ENCODE results near the gene IFNA4. TPM values are rescaled to one million over a fixed set of nuclear protein-coding genes. Genes with fewer than 3 reads are reported as not detected.
"Not testable (repeated sequence)": the region's sequence is repeated elsewhere in the genome, so short reads cannot be mapped to it uniquely, and the experiment has no call there.

Gene IFNA4
- not detected in 2 replicates for total RNA-seq (2021; fragmentation: NEBNext Ultra II Directional; extraction: Animal tissue kit (Norgen Biotek cat#: 25700))
- polyA plus RNA-seq (2011; rRNA removed) = not detected in 2 replicates
- polyA plus RNA-seq (2011; cell fraction: cytosol; rRNA removed) = not detected
- not detected for polyA plus RNA-seq (2011; cell fraction: nucleus; rRNA removed)
- not detected in 4 replicates for polyA plus RNA-seq (2012, experiment 1 of 2)
- polyA plus RNA-seq (2012, experiment 2 of 2) = not detected
- not detected for polyA plus RNA-seq (2013, experiment 1 of 2)
- not detected for polyA plus RNA-seq (2013, experiment 2 of 2)
- not detected in 2 replicates for polyA minus RNA-seq (2011; rRNA and poly(A)+ RNA removed)
- not detected for polyA minus RNA-seq (2011; cell fraction: cytosol; rRNA and poly(A)+ RNA removed)
- not detected for polyA minus RNA-seq (2011; cell fraction: nucleus; rRNA and poly(A)+ RNA removed)
- long read RNA-seq, experiment 1 = 0 reads
- long read RNA-seq, experiment 2 = 0 reads

- H3K27ac ChIP-seq (ENCODE audit: low read depth, low read length); H3K4me1 ChIP-seq (replicated peaks in 1 of 4; ENCODE audit: control insufficient read depth in 3 of 4, insufficient read depth in 4 of 4, low read length in 3 of 4); H4K20me1 ChIP-seq (replicated peaks in 1 of 2; ENCODE audit: control insufficient read depth in 1 of 2, insufficient read depth in 2 of 2, low read length in 2 of 2); H3K36me3 ChIP-seq (ENCODE audit: control insufficient read depth in 2 of 4, insufficient read depth in 4 of 4, low read length in 3 of 4); FAIRE-seq; H2AK5ac ChIP-seq (ENCODE audit: low read depth, low read length); H3K9me3 ChIP-seq (ENCODE audit: insufficient read depth in 2 of 2, low read depth in 1 of 2, low read length in 1 of 2); H3K18ac ChIP-seq (ENCODE audit: extremely low read depth, low read length); H3K4me3 ChIP-seq (ENCODE audit: extremely low read depth in 1 of 4, insufficient read depth in 2 of 4, low read depth in 3 of 4, low read length in 4 of 4); H4K5ac ChIP-seq (ENCODE audit: insufficient read length, low read depth, low read length); H4K8ac ChIP-seq (ENCODE audit: extremely low read depth, insufficient read depth, low read length); H3K79me2 ChIP-seq (ENCODE audit: control insufficient read depth in 1 of 2, insufficient read depth in 2 of 2, low read length in 2 of 2); H4K91ac ChIP-seq (replicated peaks; ENCODE audit: insufficient read length, low read length); H2BK20ac ChIP-seq (ENCODE audit: low read length); H3K79me1 ChIP-seq (ENCODE audit: low read depth, low read length); H3K14ac ChIP-seq (ENCODE audit: insufficient read length); H2BK120ac ChIP-seq (replicated peaks; ENCODE audit: low read depth, low read length); H3K27me3 ChIP-seq (replicated peaks in 1 of 4; ENCODE audit: control insufficient read depth in 3 of 4, extremely low read depth in 1 of 4, insufficient read depth in 3 of 4, low read length in 3 of 4); H3K23me2 ChIP-seq (ENCODE audit: low read depth, low read length); H3K4me2 ChIP-seq (ENCODE audit: insufficient read depth in 1 of 2, low read depth in 2 of 2, low read length in 2 of 2); H2BK5ac ChIP-seq (ENCODE audit: low read depth, low read length); H3K23ac ChIP-seq (ENCODE audit: insufficient read length); POLR2A ChIA-PET (ENCODE audit: partially characterized antibody); H3K4ac ChIP-seq (replicated peaks; ENCODE audit: insufficient read length, low read depth, low read length); H2BK12ac ChIP-seq (ENCODE audit: low read depth, low read length); H3K9ac ChIP-seq (replicated peaks in 1 of 4; ENCODE audit: extremely low read depth in 1 of 4, low read depth in 3 of 4, low read length in 3 of 4); H2BK15ac ChIP-seq (ENCODE audit: low read length); H2AFZ ChIP-seq (ENCODE audit: low read length); H3K56ac ChIP-seq (replicated peaks; ENCODE audit: insufficient read length, low read depth, low read length); DNase-seq (ENCODE audit: low read depth in 1 of 2, low spot score in 2 of 2): not testable (repeated sequence)
- 81% methylated on average over 2 of the region's 3 CpGs; no CpG with 5 or more reads in 1 of the 2 experiments for WGBS, 2 experiments (ENCODE audit: extremely low coverage in 1 of 2, insufficient coverage in 1 of 2, insufficient read length in 1 of 2, insufficient replicate concordance in 2 of 2, low coverage in 1 of 2, low lambda C conversion rate in 2 of 2, missing lambda C conversion rate in 1 of 2)
- CTCF ChIA-PET (ENCODE audit: partially characterized antibody) = interaction anchor here (0.9 kb wide), 1 partner anchor 24 kb away, joined by 3 read pairs; no protein-coding TSS in a partner anchor
These were observed at the start of gene IFNA4 for GRCh38 chr9:21187487-21187886. Gene IFNA4 (minus strand): TSS chr9:21187587. CDS start chr9:21187531, 56 bp downstream.
